Panc1 (cell line): Measurements from ENCODE around the gene LRP1B. TPM values are rescaled to one million over a fixed set of nuclear protein-coding genes. Genes with fewer than 3 reads are reported as not detected.

Experiments used
- ATAC-seq: fragments of 200-7000 bp; cut with Tn5 transposase; 2 replicates; pipeline ENCODE4 v1.9.1; 2020; ENCODE audit warnings: mild to moderate bottlenecking, moderate library complexity
- BruUV-seq: library from RNA; stranded (reverse); fragments of 400-500 nt; replicated peaks from 2 replicates; lab custom pipeline; 2021; lab: Mats Ljungman, UMichigan
- CTCF ChIA-PET: fragments of 300-600 bp; sonication (Branson Sonifier 250); formaldehyde crosslinking; loops from one replicate; lab custom pipeline; 2022; ENCODE audit warnings: antibody characterized with exemption; lab: Charles Lee
- POLR2A ChIA-PET: fragments of 300-600 bp; sonication (Branson Sonifier 250); formaldehyde crosslinking; loops from one replicate; lab custom pipeline; 2022; ENCODE audit warnings: antibody characterized with exemption; lab: Charles Lee
- DNase-seq: peaks from one replicate; pipeline ENCODE4 v3.0.0-alpha.2; 2010; ENCODE audit warnings: low read depth, low spot score
- H3K27ac ChIP-seq: 2 replicates; pipeline ENCODE4 v1.5.1; 2011; ENCODE audit warnings: mild to moderate bottlenecking, low read length, inconsistent platforms
- H3K27me3 ChIP-seq: fragments of 200-500 bp; sonication (Bioruptor generic); 2 replicates; pipeline ENCODE4 v1.6.0; 2014; ENCODE audit warnings: low read length, inconsistent platforms; ENCODE audit not compliant: control insufficient read depth, insufficient read depth
- H3K36me3 ChIP-seq: fragments of 200-500 bp; sonication (Bioruptor generic); 2 replicates; pipeline ENCODE4 v1.5.1; 2014; ENCODE audit warnings: inconsistent platforms, mild to moderate bottlenecking, low read length, moderate library complexity; ENCODE audit not compliant: control insufficient read depth, insufficient read depth
- H3K4me1 ChIP-seq: 2 replicates; pipeline ENCODE4 v1.5.1; 2011; ENCODE audit warnings: inconsistent platforms, mild to moderate bottlenecking, low read length, moderate library complexity; ENCODE audit not compliant: control insufficient read depth, insufficient read depth
- H3K4me3 ChIP-seq, 2 experiments: 2 replicates each; pipeline ENCODE4 v1.5.1; 2011 to 2012; ENCODE audit warnings: low read depth in 2 of 2, low read length in 2 of 2, mild to moderate bottlenecking in 2 of 2, inconsistent platforms in 1 of 2, moderate library complexity in 1 of 2
- H3K9me3 ChIP-seq: fragments of 200-500 bp; sonication (Bioruptor generic); 2 replicates; pipeline ENCODE4 v1.5.1; 2014; ENCODE audit warnings: low read depth, mild to moderate bottlenecking, inconsistent platforms, low read length, moderate library complexity; ENCODE audit not compliant: control insufficient read depth, insufficient read depth
- POLR2AphosphoS5 ChIP-seq: IDR thresholded peaks from 2 replicates; pipeline ENCODE4 v1.6.1; 2012; ENCODE audit warnings: mild to moderate bottlenecking, low read depth, low read length, moderate library complexity
- SIN3A ChIP-seq: IDR thresholded peaks from 2 replicates; pipeline ENCODE4 v1.6.1; 2012; ENCODE audit warnings: low read depth, mild to moderate bottlenecking, low read length, moderate library complexity, borderline replicate concordance; ENCODE audit not compliant: insufficient read depth
- TCF7L2 ChIP-seq: IDR thresholded peaks from 2 replicates; pipeline ENCODE4 v1.6.1; 2011; ENCODE audit warnings: mild to moderate bottlenecking, low read depth, low read length, inconsistent platforms
- in situ Hi-C: cut with HindIII; loops from 2 replicates; pipeline ENCODE4 v1.10.0; 2016; ENCODE audit warnings: low sequenced_read_pairs, low pct_unique_long_range_greater_than_20kb
- intact Hi-C: fragments of 100-400 bp; cut with micrococcal nuclease; formaldehyde crosslinking; loops from one replicate; pipeline ENCODE4 v1.10.0; 2022; ENCODE audit not compliant: unreplicated experiment
- total RNA-seq: library from RNA; stranded (reverse); gene quantifications from one replicate; pipeline ENCODE4 v1.2.1, GENCODE V29; 2021; ENCODE audit not compliant: unreplicated experiment
- TF ChIP-seq, protein P1 (sequence below): fragments of 450-650 bp; IDR thresholded peaks from 2 replicates; pipeline ENCODE4 v1.5.1; 2017; ENCODE audit warnings: mild to moderate bottlenecking
- TF ChIP-seq, protein P2 (sequence below), 2 experiments: IDR thresholded peaks; 2 replicates each; pipeline ENCODE4 v1.6.1; 2011 to 2012; ENCODE audit warnings: low read depth in 2 of 2, control low read depth in 1 of 2, low read length in 1 of 2, mild to moderate bottlenecking in 1 of 2, moderate library complexity in 1 of 2; ENCODE audit not compliant: insufficient read depth in 1 of 2

LRP1B gene
- total RNA-seq, 1 experiment from 2014 or later, result 0.54 TPM

DNA sequence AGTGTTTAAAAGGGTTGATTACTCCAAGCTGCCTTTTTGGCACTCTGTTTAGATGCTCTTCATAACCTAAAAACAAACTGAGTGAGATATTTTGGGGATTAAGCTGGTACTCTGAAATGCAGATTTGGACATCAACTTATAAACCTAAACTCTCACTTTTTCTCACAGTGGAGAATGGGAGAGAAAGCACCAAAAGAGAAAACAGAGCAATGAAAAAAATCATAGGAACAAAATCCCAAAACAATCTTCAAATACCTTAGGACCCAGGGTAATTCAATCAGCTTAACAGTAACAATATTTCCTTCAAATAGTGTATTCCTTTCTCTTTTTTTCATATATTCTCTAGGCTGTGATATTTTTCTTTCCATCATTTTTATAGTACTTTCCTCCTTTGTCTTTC, 11.5 kb downstream of the LRP1B start:
- TF ChIP-seq SIN3A, result no peak
- TF ChIP-seq, protein P1, sequence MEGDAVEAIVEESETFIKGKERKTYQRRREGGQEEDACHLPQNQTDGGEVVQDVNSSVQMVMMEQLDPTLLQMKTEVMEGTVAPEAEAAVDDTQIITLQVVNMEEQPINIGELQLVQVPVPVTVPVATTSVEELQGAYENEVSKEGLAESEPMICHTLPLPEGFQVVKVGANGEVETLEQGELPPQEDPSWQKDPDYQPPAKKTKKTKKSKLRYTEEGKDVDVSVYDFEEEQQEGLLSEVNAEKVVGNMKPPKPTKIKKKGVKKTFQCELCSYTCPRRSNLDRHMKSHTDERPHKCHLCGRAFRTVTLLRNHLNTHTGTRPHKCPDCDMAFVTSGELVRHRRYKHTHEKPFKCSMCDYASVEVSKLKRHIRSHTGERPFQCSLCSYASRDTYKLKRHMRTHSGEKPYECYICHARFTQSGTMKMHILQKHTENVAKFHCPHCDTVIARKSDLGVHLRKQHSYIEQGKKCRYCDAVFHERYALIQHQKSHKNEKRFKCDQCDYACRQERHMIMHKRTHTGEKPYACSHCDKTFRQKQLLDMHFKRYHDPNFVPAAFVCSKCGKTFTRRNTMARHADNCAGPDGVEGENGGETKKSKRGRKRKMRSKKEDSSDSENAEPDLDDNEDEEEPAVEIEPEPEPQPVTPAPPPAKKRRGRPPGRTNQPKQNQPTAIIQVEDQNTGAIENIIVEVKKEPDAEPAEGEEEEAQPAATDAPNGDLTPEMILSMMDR, result no peak
- TF ChIP-seq TCF7L2, result no peak
- TF ChIP-seq, protein P2, sequence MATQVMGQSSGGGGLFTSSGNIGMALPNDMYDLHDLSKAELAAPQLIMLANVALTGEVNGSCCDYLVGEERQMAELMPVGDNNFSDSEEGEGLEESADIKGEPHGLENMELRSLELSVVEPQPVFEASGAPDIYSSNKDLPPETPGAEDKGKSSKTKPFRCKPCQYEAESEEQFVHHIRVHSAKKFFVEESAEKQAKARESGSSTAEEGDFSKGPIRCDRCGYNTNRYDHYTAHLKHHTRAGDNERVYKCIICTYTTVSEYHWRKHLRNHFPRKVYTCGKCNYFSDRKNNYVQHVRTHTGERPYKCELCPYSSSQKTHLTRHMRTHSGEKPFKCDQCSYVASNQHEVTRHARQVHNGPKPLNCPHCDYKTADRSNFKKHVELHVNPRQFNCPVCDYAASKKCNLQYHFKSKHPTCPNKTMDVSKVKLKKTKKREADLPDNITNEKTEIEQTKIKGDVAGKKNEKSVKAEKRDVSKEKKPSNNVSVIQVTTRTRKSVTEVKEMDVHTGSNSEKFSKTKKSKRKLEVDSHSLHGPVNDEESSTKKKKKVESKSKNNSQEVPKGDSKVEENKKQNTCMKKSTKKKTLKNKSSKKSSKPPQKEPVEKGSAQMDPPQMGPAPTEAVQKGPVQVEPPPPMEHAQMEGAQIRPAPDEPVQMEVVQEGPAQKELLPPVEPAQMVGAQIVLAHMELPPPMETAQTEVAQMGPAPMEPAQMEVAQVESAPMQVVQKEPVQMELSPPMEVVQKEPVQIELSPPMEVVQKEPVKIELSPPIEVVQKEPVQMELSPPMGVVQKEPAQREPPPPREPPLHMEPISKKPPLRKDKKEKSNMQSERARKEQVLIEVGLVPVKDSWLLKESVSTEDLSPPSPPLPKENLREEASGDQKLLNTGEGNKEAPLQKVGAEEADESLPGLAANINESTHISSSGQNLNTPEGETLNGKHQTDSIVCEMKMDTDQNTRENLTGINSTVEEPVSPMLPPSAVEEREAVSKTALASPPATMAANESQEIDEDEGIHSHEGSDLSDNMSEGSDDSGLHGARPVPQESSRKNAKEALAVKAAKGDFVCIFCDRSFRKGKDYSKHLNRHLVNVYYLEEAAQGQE (IDR thresholded peaks at IDR 0.05; ENCODE audit: insufficient read depth in 1 of 2, low read depth in 2 of 2, low read length in 1 of 2), result no peak
- no peak for TF ChIP-seq POLR2AphosphoS5
- in situ Hi-C loops (no loop called here), intact Hi-C loops (no loop called here)
- Histone ChIP-seq H3K27me3 (no peaks in the 10 kb centered on the region), H3K4me1 (no peaks in the 10 kb centered on the region), H3K36me3 (no peaks in the 10 kb centered on the region; the same call in 1 of the 2 replicates), H3K9me3 (no peaks in the 10 kb centered on the region), H3K27ac (no peak overlapping the region), H3K4me3 (no peak overlapping the region)
- POLR2A ChIA-PET, result no interaction called here
- no peak for DNase-seq
- ATAC-seq, result no peak
- CTCF ChIA-PET, result no interaction called here
- no TSS peak for BruUV-seq

DNA sequence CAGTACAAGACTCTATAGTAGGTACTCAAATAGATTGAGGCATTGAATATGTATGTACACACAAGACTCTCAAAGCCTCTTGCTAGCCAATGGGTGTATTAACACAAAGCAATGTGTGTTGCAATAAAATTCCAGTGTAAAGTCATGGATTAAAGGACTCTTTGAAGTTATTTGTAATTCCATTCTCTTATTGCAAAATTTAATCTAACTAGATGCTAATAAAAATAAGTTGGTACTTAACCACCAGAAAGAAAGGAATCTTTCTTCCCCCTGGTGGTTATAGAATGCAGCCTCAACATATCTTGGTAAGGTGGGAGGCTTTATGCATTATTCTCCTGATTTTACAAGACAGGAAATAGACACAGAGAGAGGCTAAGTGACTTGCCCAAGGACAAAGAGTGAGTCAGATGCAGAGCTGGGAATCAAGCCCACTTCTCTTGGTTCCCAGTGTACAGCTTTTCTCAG, 18.0 kb downstream of the LRP1B start:
- CTCF ChIA-PET, result no interaction called here
- POLR2A ChIA-PET, result interaction anchor here (0.6 kb wide), 1 partner anchor 912 kb away, joined by 3 read pairs; no protein-coding TSS in a partner anchor
- DNase-seq (no peak), ATAC-seq (peak; percentile 65; the same call in 1 of the 2 replicates)
- Histone ChIP-seq H3K27me3 (no peaks in the 10 kb centered on the region), H3K27ac (no peak overlapping the region), H3K9me3 (no peaks in the 10 kb centered on the region), H3K4me3 (no peak overlapping the region), H3K4me1 (no peaks in the 10 kb centered on the region), H3K36me3 (no peaks in the 10 kb centered on the region)
- no TSS peak for BruUV-seq
- in situ Hi-C loops (no loop called here), intact Hi-C loops (no loop called here)
- TF ChIP-seq, protein P2 (IDR thresholded peaks at IDR 0.05; ENCODE audit: insufficient read depth in 1 of 2, low read depth in 2 of 2, low read length in 1 of 2), result no peak
- TF ChIP-seq TCF7L2, result peak; percentile 38; the same call in 1 of the 2 replicates
